ENCODE measurements around the gene CAMTA1.

Gene CAMTA1

DNA sequence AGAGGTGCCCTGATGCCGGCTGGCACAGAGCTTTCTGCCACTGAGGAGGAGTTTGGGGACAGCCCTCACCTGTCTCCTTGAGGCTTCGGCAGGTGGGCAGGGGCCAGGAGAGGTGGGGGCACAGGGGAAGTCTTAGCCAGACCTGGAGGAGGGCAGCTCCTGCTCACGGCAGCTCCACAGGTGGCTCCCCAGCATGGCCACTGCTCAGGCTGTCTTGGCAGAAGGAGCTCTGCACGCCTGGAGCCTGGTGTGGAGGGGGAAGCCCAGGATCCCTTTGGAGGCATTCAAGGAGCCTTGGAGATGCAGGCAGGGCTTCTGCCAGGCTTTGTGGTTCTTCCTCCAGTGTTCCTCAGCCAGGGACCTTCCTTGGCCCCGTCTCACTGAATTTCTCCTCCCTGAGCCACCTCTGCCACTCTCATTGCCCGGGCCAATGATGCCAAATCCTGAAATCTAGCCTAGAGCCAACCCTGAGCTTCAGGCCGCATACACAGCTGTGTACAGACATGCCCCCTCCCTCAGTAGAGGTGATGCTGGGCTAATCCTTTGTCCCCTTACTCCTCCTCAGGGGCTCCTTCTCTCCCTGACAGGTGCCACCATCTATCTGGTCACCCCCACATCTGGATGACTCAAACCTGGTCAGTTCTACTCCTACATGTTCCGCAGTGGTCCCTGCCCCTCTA, 734.1 kb downstream of the CAMTA1 start (continued):
- TF ChIP-seq ZNF248 (tag by site-specific recombination; IDR thresholded peaks at IDR 0.05) (no peak), ZNF558 (tag by site-specific recombination; IDR thresholded peaks at IDR 0.05) (no peak)

GRCh38 chr1:7519861-7520395, 734.7 kb downstream of the CAMTA1 start:
- no peaks in the 10 kb centered on the region for H3K9me3 ChIP-seq (ENCODE audit: control insufficient read depth, insufficient read depth, low read depth, low read length)
- CTCF ChIA-PET = no interaction called here
- POLR2A ChIA-PET = no interaction called here
- 0 out of 2 replicates have a peak, but pooled peaks have one; percentile 13 for TF ChIP-seq ZNF600 (tag by site-specific recombination; IDR thresholded peaks at IDR 0.05)
- no peak for TF ChIP-seq HIC1 (tag by site-specific recombination; IDR thresholded peaks at IDR 0.05)
- no peak for TF ChIP-seq SCRT1 (tag by site-specific recombination; IDR thresholded peaks at IDR 0.05; ENCODE audit: borderline replicate concordance)
- TF ChIP-seq FEZF1 (tag by site-specific recombination; IDR thresholded peaks at IDR 0.05) = no peak
- no peaks in the 10 kb centered on the region for H3K36me3 ChIP-seq (ENCODE audit: control insufficient read depth in 2 of 2, insufficient read depth in 1 of 2, low read length in 2 of 2)
- no peaks in the 10 kb centered on the region for H3K4me1 ChIP-seq (ENCODE audit: control insufficient read depth, insufficient read depth, low read length)
- H3K27ac ChIP-seq (ENCODE audit: extremely low read depth, low read depth, low read length) = no peak overlapping the region
- no peak overlapping the region for H3K4me3 ChIP-seq (ENCODE audit: low read depth, low read length)

DNA sequence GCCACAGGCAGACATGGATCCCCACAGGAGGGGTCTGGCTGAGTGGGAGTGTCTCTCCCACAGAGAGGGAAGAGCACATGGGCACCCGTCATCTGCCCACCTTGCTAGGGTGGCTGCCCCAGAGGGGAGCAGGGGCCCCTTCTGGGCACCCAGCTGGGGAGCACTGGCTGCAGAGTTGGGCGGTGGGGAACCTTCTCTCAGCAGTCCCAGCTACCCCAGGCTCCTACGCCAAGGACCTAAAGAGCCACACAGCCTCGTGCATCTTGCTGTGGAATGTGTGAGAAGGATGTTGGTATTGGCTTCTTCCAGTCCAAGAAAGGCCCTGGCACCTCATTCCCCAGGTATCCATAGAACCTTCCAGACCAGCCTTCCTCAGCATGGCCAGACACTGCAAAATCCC, 735.2 kb downstream of the CAMTA1 start:
- Histone ChIP-seq H3K4me1 (ENCODE audit: control insufficient read depth, insufficient read depth, low read length) (no peaks in the 10 kb centered on the region), H3K9me3 (ENCODE audit: control insufficient read depth, insufficient read depth, low read depth, low read length) (no peaks in the 10 kb centered on the region), H3K27ac (ENCODE audit: extremely low read depth, low read depth, low read length) (no peak overlapping the region), H3K36me3 (ENCODE audit: control insufficient read depth in 2 of 2, insufficient read depth in 1 of 2, low read length in 2 of 2) (no peaks in the 10 kb centered on the region), H3K4me3 (ENCODE audit: low read depth, low read length) (no peak overlapping the region)
- TF ChIP-seq ZNF785 (tag by site-specific recombination; IDR thresholded peaks at IDR 0.05) (no peak), ZXDB (tag by site-specific recombination; IDR thresholded peaks at IDR 0.05) (no peak), ZNF311 (tag by site-specific recombination; IDR thresholded peaks at IDR 0.05; ENCODE audit: borderline replicate concordance) (no peak), ZNF623 (tag by site-specific recombination; IDR thresholded peaks at IDR 0.05) (no peak)
- TF ChIP-seq, protein P1, sequence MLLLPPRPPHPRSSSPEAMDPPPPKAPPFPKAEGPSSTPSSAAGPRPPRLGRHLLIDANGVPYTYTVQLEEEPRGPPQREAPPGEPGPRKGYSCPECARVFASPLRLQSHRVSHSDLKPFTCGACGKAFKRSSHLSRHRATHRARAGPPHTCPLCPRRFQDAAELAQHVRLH (tag by site-specific recombination; IDR thresholded peaks at IDR 0.05) = no peak
- ChIA-PET POLR2A (no interaction called here), CTCF (interaction anchor here (0.6 kb wide), 1 partner anchor 126 kb away, joined by 3 read pairs; no protein-coding TSS in a partner anchor)

DNA sequence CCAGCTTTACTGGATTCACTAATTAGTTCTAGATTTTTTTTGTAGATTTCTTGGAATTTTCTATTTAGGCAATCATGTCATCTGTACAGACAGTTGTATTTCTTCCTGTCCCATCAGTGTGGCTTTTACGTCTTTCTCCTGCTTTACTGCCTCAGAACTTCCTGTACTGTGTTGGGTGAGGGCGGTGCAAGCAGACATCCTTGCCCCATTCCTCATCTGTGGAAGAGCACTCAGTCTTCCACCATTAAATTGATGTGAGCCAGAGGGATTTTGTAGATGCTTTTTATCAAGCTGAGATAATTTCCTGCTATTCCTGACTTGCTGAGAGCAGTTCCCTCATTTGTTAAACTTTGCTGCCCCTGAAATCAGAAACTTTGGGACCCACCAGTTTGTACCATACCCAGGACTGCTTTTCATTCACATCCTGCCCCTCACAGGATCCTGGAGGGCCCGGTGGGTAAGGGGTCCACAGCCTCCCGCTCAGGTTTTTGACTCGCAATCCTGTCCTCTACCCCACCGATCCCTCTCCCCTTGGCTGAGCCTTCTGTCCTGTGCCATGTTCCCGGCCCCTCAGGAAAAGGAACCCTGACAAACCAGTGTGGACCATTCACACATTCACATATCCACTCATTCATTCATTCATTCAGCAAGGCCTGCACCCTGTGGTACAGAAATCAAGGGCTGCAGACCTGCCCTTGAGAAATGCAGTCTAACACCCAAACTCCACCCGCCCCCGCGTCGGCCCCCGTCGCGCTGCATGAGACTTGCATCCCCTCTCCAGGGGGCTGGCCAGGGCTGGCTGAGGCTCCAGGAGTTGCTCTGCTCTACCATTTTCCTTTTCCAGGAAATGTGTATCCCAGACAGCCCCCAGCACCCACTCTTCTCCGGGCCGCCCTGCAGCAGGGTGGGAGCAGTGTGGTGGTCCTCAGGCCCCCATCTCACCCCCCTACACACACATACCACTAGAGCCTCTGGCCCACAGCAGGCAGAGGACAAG, 739.4 kb downstream of the CAMTA1 start:
- no peak overlapping the region for H3K27ac ChIP-seq (ENCODE audit: extremely low read depth, low read depth, low read length)
- no peak overlapping the region for H3K4me3 ChIP-seq (ENCODE audit: low read depth, low read length)
- CTCF ChIA-PET = interaction anchor here (1.3 kb wide), 1 partner anchor 15 kb away, joined by 4 read pairs; no protein-coding TSS in a partner anchor
- no peak for TF ChIP-seq ZNF707 (tag by site-specific recombination; IDR thresholded peaks at IDR 0.05)
- no peak for TF ChIP-seq SP3 (tag by site-specific recombination; IDR thresholded peaks at IDR 0.05)
- no peak for TF ChIP-seq ZNF514 (tag by site-specific recombination; IDR thresholded peaks at IDR 0.05)
- TF ChIP-seq, protein P2, sequence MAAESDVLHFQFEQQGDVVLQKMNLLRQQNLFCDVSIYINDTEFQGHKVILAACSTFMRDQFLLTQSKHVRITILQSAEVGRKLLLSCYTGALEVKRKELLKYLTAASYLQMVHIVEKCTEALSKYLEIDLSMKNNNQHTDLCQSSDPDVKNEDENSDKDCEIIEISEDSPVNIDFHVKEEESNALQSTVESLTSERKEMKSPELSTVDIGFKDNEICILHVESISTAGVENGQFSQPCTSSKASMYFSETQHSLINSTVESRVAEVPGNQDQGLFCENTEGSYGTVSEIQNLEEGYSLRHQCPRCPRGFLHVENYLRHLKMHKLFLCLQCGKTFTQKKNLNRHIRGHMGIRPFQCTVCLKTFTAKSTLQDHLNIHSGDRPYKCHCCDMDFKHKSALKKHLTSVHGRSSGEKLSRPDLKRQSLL (tag by site-specific recombination; IDR thresholded peaks at IDR 0.05) = no peak
- TF ChIP-seq OVOL3 (tag by site-specific recombination; IDR thresholded peaks at IDR 0.05) = no peak
- TF ChIP-seq ZNF677 (tag by site-specific recombination; IDR thresholded peaks at IDR 0.05) = no peak
- POLR2A ChIA-PET = no interaction called here
- H3K4me1 ChIP-seq (ENCODE audit: control insufficient read depth, insufficient read depth, low read length) = no peaks in the 10 kb centered on the region
- no peaks in the 10 kb centered on the region for H3K36me3 ChIP-seq (ENCODE audit: control insufficient read depth in 2 of 2, insufficient read depth in 1 of 2, low read length in 2 of 2)
- no peaks in the 10 kb centered on the region for H3K9me3 ChIP-seq (ENCODE audit: control insufficient read depth, insufficient read depth, low read depth, low read length)

Data from HEK293 (cell line).